HepG2 (cell line): ENCODE data around the gene ZP2. TPM values are rescaled to one million over a fixed set of nuclear protein-coding genes. Genes with fewer than 3 reads are reported as not detected.

Experiments used
- ATAC-seq: fragments of 200-7000 bp; cut with Tn5 transposase; 3 replicates; pipeline ENCODE4 v1.9.1; 2020; ENCODE audit warnings: mild to moderate bottlenecking, moderate library complexity
- BruUV-seq: library from RNA; stranded (reverse); fragments of 400-500 nt; replicated peaks from 2 replicates; lab custom pipeline; 2021; lab: Mats Ljungman, UMichigan
- CTCF ChIA-PET: fragments of 300-600 bp; formaldehyde crosslinking; extraction: SDS; loops from one replicate; lab custom pipeline; 2021; ENCODE audit warnings: low total read pairs, inconsistent platforms, low intra/inter-chr PET ratio; lab: Yijun Ruan, JAX
- POLR2A ChIA-PET: fragments of 350-600 bp; sonication (Branson Sonifier 250); formaldehyde crosslinking; loops from one replicate; lab custom pipeline; 2020; ENCODE audit warnings: antibody characterized with exemption, inconsistent platforms; lab: Yijun Ruan, JAX
- DNase-seq: peaks from one replicate; pipeline ENCODE4 v3.0.0-alpha.2; 2015; ENCODE audit warnings: low spot score
- FAIRE-seq: peaks from 3 replicates; lab custom pipeline; 2011; peaks lifted over from hg19 to GRCh38; lab: Jason Lieb, UNC
- H2AFZ ChIP-seq: one replicate; pipeline ENCODE4 v1.6.1; 2011; ENCODE audit warnings: low read length, inconsistent platforms
- H3K27ac ChIP-seq: fragments of 300-600 bp; 3 replicates; pipeline ENCODE4 v1.8.0; 2011; ENCODE audit warnings: mixed run types, mild to moderate bottlenecking, mixed read lengths, low read length, inconsistent platforms; ENCODE audit not compliant: insufficient read depth; ENCODE audit errors: extremely low read length
- H3K27me3 ChIP-seq, 2 experiments: fragments of 200-600 bp in 1 of 2; 2 replicates in 1 of 2; 3 replicates in 1 of 2; pipeline versions ENCODE4 v1.6.0 to v1.8.0; 2011; ENCODE audit warnings: low read length in 2 of 2, mild to moderate bottlenecking in 2 of 2, moderate library complexity in 2 of 2, inconsistent platforms in 1 of 2; ENCODE audit not compliant: insufficient read depth in 2 of 2, control insufficient read depth in 1 of 2
- H3K36me3 ChIP-seq, 2 experiments: fragments of 200-600 bp in 1 of 2; replicated peaks in 1 of 2; 2 replicates in 1 of 2; 3 replicates in 1 of 2; pipeline versions ENCODE4 v1.5.1 to v1.8.0; 2011; ENCODE audit warnings: low read length in 2 of 2, inconsistent platforms in 1 of 2; ENCODE audit not compliant: insufficient read depth in 2 of 2, control insufficient read depth in 1 of 2
- H3K4me1 ChIP-seq: 2 replicates; pipeline ENCODE4 v1.5.1; 2012; ENCODE audit warnings: low read length, inconsistent platforms; ENCODE audit not compliant: insufficient read depth
- H3K4me2 ChIP-seq: 2 replicates; pipeline ENCODE4 v1.6.0; 2011; ENCODE audit warnings: low read depth, low read length, inconsistent platforms
- H3K4me3 ChIP-seq, 3 experiments: fragments of 200-600 bp in 1 of 3; sonication (generic), shearing (Covaris generic) in 1 of 3; replicated peaks in 1 of 3; 2 replicates each; pipeline ENCODE4 v1.5.1; 2011 to 2016; ENCODE audit warnings: low read length in 3 of 3, inconsistent platforms in 2 of 3, low read depth in 2 of 3, mild to moderate bottlenecking in 2 of 3, control low read depth in 1 of 3, mixed read lengths in 1 of 3; ENCODE audit not compliant: insufficient read depth in 1 of 3
- H3K79me2 ChIP-seq: one replicate; pipeline ENCODE4 v1.6.1; 2011; ENCODE audit warnings: low read length, inconsistent platforms; ENCODE audit not compliant: insufficient read depth
- H3K9ac ChIP-seq: 2 replicates; pipeline ENCODE4 v1.6.0; 2011; ENCODE audit warnings: mild to moderate bottlenecking, low read depth, low read length, inconsistent platforms; ENCODE audit not compliant: insufficient read depth
- H3K9me3 ChIP-seq: 2 replicates; pipeline ENCODE4 v1.5.1; 2012; ENCODE audit warnings: mild to moderate bottlenecking, low read length
- H4K20me1 ChIP-seq: 2 replicates; pipeline ENCODE4 v1.6.0; 2011; ENCODE audit warnings: inconsistent platforms, mild to moderate bottlenecking, low read length, moderate library complexity; ENCODE audit not compliant: insufficient read depth
- ATF1 ChIP-seq: IDR thresholded peaks from 2 replicates; pipeline ENCODE4 v1.6.1; 2016; ENCODE audit warnings: mild to moderate bottlenecking, control low read depth
- CCDC6 ChIP-seq: sonication (generic); formaldehyde crosslinking; IDR thresholded peaks from 2 replicates; pipeline ENCODE4 v1.8.1; 2022; ENCODE audit warnings: mild to moderate bottlenecking, missing genetic modification reagents, moderate library complexity
- CREB3 ChIP-seq: sonication (generic); formaldehyde crosslinking; IDR thresholded peaks from 2 replicates; pipeline ENCODE4 v1.5.0; 2020; ENCODE audit warnings: missing genetic modification reagents
- FLYWCH1 ChIP-seq: sonication (generic); formaldehyde crosslinking; IDR thresholded peaks from 2 replicates; pipeline ENCODE4 v1.8.1; 2023; ENCODE audit warnings: mild to moderate bottlenecking, missing genetic modification reagents
- HCFC1 ChIP-seq: fragments of 150-350 bp; IDR thresholded peaks from 2 replicates; pipeline ENCODE4 v1.6.1; 2014; ENCODE audit warnings: low read depth, low read length
- HMGA1 ChIP-seq: sonication (generic); formaldehyde crosslinking; conservative IDR thresholded peaks from 2 replicates; pipeline ENCODE4 v1.4.0; 2020; ENCODE audit warnings: missing genetic modification reagents
- HOXA3 ChIP-seq: sonication (generic); formaldehyde crosslinking; IDR thresholded peaks from 2 replicates; pipeline ENCODE4 v1.5.0; 2020; ENCODE audit warnings: missing genetic modification reagents
- MBD4 ChIP-seq: IDR thresholded peaks from 2 replicates; pipeline ENCODE4 v1.6.1; 2012; ENCODE audit warnings: low read length, inconsistent platforms, borderline replicate concordance
- NAIF1 ChIP-seq: sonication (generic); formaldehyde crosslinking; IDR thresholded peaks from 2 replicates; pipeline ENCODE4 v1.5.0; 2020; ENCODE audit warnings: mild to moderate bottlenecking, missing genetic modification reagents, borderline replicate concordance
- PBX3 ChIP-seq: sonication (generic); formaldehyde crosslinking; IDR thresholded peaks from 2 replicates; pipeline ENCODE4 v1.8.1; 2023; ENCODE audit warnings: missing genetic modification reagents, inconsistent platforms, borderline replicate concordance
- RBM39 ChIP-seq: fragments of 200-400 bp; formaldehyde crosslinking; IDR thresholded peaks from one replicate; pipeline ENCODE4 v1.6.1; 2018; ENCODE audit warnings: antibody characterized with exemption, mild to moderate bottlenecking, low read depth, low read length; ENCODE audit not compliant: poor library complexity, severe bottlenecking
- REPIN1 ChIP-seq: sonication (generic); formaldehyde crosslinking; IDR thresholded peaks from 2 replicates; pipeline ENCODE4 v1.8.0; 2022; ENCODE audit warnings: missing genetic modification reagents, low read depth, mild to moderate bottlenecking, borderline replicate concordance
- SIX1 ChIP-seq: sonication (generic); formaldehyde crosslinking; IDR thresholded peaks from 2 replicates; pipeline ENCODE4 v1.4.0; 2020; ENCODE audit warnings: missing genetic modification reagents, borderline replicate concordance
- ZNF121 ChIP-seq: sonication (generic); formaldehyde crosslinking; IDR thresholded peaks from 2 replicates; pipeline ENCODE4 v1.5.0; 2020; ENCODE audit warnings: mild to moderate bottlenecking, missing genetic modification reagents
- ZNF276 ChIP-seq: sonication (generic); formaldehyde crosslinking; IDR thresholded peaks from 2 replicates; pipeline ENCODE4 v1.4.0; 2020; ENCODE audit warnings: mild to moderate bottlenecking, low read depth, missing genetic modification reagents
- ZNF382 ChIP-seq: sonication (generic); formaldehyde crosslinking; IDR thresholded peaks from 2 replicates; pipeline ENCODE4 v1.5.0; 2020; ENCODE audit warnings: missing genetic modification reagents, mild to moderate bottlenecking, borderline replicate concordance
- ZNF652 ChIP-seq: IDR thresholded peaks from 2 replicates; pipeline ENCODE4 v1.6.1; 2016; ENCODE audit warnings: low read depth, borderline replicate concordance
- ZNF724P ChIP-seq: sonication (generic); formaldehyde crosslinking; IDR thresholded peaks from 2 replicates; pipeline ENCODE4 v1.8.0; 2022; ENCODE audit warnings: missing genetic modification reagents, borderline replicate concordance
- ZNF775 ChIP-seq: sonication (generic); formaldehyde crosslinking; IDR thresholded peaks from 2 replicates; pipeline ENCODE4 v1.4.0; 2020; ENCODE audit warnings: missing genetic modification reagents, mild to moderate bottlenecking, moderate library complexity, borderline replicate concordance
- WGBS: methylation state at CpG from one replicate; pipeline ENCODE4 v1.1.6; 2017; ENCODE audit warnings: low lambda C conversion rate; 5-methylcytosine and 5-hydroxymethylcytosine counted together
- in situ Hi-C: cut with HindIII; loops from 2 replicates; pipeline ENCODE4 v1.10.0; 2017; ENCODE audit warnings: low pct_unique_long_range_greater_than_20kb; ENCODE audit not compliant: extremely low pct_ligation_motif_present
- intact Hi-C: fragments of 100-400 bp; cut with micrococcal nuclease; formaldehyde crosslinking; loops from one replicate; pipeline ENCODE4 v1.10.0; 2022; ENCODE audit not compliant: unreplicated experiment
- polyA plus RNA-seq, 8 experiments: library from polyadenylated mRNA; depleted of rRNA in 3 of 8; stranded (reverse) in 7 of 8; unstranded in 1 of 8; fragments of >200 nt; fragmentation: Illumina TruSeq in 4 of 8; extraction: Trizol in 4 of 8; gene quantifications; 2 replicates each; pipeline versions ENCODE4 v1.2.1 to v1.2.3, GENCODE V29; 2011 to 2016; ENCODE audit warnings: low read depth in 4 of 8, missing spikeins in 1 of 8, mixed read lengths in 1 of 8; ENCODE audit not compliant: insufficient read depth in 1 of 8
- total RNA-seq, 5 experiments: library from RNA; depleted of rRNA; stranded (reverse); fragments of >200 nt; fragmentation: Illumina TruSeq; extraction: Trizol; gene quantifications; 2 replicates each; pipeline ENCODE4 v1.2.3, GENCODE V29; 2016; ENCODE audit warnings: low read depth in 1 of 5

The ZP2 gene
- total and polyA plus RNA-seq, 2 of the 13 experiments (the other 11 are each of a cell fraction or from before 2014, with no cell fraction given), result not detected

- TF ChIP-seq FLYWCH1 (0 out of 2 replicates have a peak, but pooled peaks have one; percentile 53), ZNF652 (no peak)
Observed at GRCh38 chr16:21157632-21158031, 53.7 kb downstream of the ZP2 start (continued).

GRCh38 chr16:21156767-21157467 lies 54.5 kb downstream of the ZP2 start:
- H4K20me1 ChIP-seq, result no peaks in the 10 kb centered on the region
- no peaks in the 10 kb centered on the region for H3K9me3 ChIP-seq
- H3K27me3 ChIP-seq, result peaks cover 2 to 18% of the 10 kb centered on the region in 2 experiments; a peak in 2 of 5 replicates
- in situ Hi-C loops, result loop anchor here (5.0 to 25.0 kb wide), 3 partner anchors 145 to 1180 kb away; no protein-coding TSS in a partner anchor
- DNase-seq (peak; percentile 79), FAIRE-seq (peak; percentile 85), ATAC-seq (peak; percentile 34)
- no peak overlapping the region for H2AFZ ChIP-seq
- peaks cover 29% of the 10 kb centered on the region for H3K4me1 ChIP-seq
- H3K27ac ChIP-seq, result no peak overlapping the region
- H3K9ac ChIP-seq, result no peak overlapping the region
- POLR2A ChIA-PET, result interaction anchor here (0.6 to 2.2 kb wide), 2 partner anchors 77 to 144 kb away, joined by 3 to 19 read pairs; partner anchors contain the start of gene ANKS4B
- no peak overlapping the region for H3K4me3 ChIP-seq
- 39% methylated on average over 6 of the region's 6 CpGs for WGBS
- no peaks in the 10 kb centered on the region for H3K79me2 ChIP-seq
- CTCF ChIA-PET, result interaction anchor here (0.9 to 4.0 kb wide), 5 partner anchors 32 to 398 kb away, joined by 3 to 60 read pairs (median 5); partner anchors contain the start of gene CRYM
- no peaks in the 10 kb centered on the region for H3K36me3 ChIP-seq
- intact Hi-C loops, result loop anchor here (1.0 to 10.0 kb wide), 5 partner anchors 31 to 398 kb away; partner anchors contain the start of gene CRYM
- no TSS peak for BruUV-seq
- no peak overlapping the region for H3K4me2 ChIP-seq
- TF ChIP-seq ATF1 (no peak), ZNF775 (no peak), HOXA3 (CRISPR knock-in tag) (no peak), CREB3 (CRISPR knock-in tag) (no peak), HMGA1 (CRISPR knock-in tag) (no peak), SIX1 (CRISPR knock-in tag) (0 out of 2 replicates have a peak, but pooled peaks have one; percentile 24), ZNF724P (CRISPR knock-in tag) (no peak), CCDC6 (no peak), PBX3 (CRISPR knock-in tag) (no peak), ZNF382 (CRISPR knock-in tag) (no peak), ZNF276 (CRISPR knock-in tag) (no peak), RBM39 (no peak), REPIN1 (CRISPR knock-in tag) (no peak), NAIF1 (no peak), ZNF121 (CRISPR knock-in tag) (peak; percentile 17; the same call in 1 of the 2 replicates), MBD4 (no peak), HCFC1 (no peak)
